HCT116 (cell line): ENCODE data around the gene ABCD1.

ENCODE experiments used
- CEBPB ChIP-seq: IDR thresholded peaks from 2 replicates; pipeline ENCODE4 v1.6.1; 2012; ENCODE audit warnings: low read depth
- CTCF ChIP-seq, 3 experiments: fragments of 200-600 bp in 1 of 3; sonication (generic) in 1 of 3; IDR thresholded peaks in 2 of 3; conservative IDR thresholded peaks in 1 of 3; 2 replicates each; pipeline ENCODE4 v1.5.1; 2012 to 2017; ENCODE audit warnings: low read depth in 2 of 3, low read length in 2 of 3, antibody characterized with exemption in 1 of 3, borderline replicate concordance in 1 of 3, control low read depth in 1 of 3, mild to moderate bottlenecking in 1 of 3, mixed read lengths in 1 of 3, mixed run types in 1 of 3, moderate library complexity in 1 of 3; ENCODE audit not compliant: insufficient read depth in 1 of 3
- EGR1 ChIP-seq: IDR thresholded peaks from 2 replicates; pipeline ENCODE4 v1.6.1; 2012; ENCODE audit warnings: low read depth
- ELF1 ChIP-seq: IDR thresholded peaks from 2 replicates; pipeline ENCODE4 v1.6.1; 2012; ENCODE audit warnings: low read depth, borderline replicate concordance
- EZH2 ChIP-seq: fragments of 200-600 bp; sonication (generic); IDR thresholded peaks from 2 replicates; pipeline ENCODE4 v1.6.1; 2017; ENCODE audit warnings: antibody characterized with exemption, mixed run types
- EZH2phosphoT487 ChIP-seq: fragments of 200-600 bp; IDR thresholded peaks from 2 replicates; pipeline ENCODE4 v1.6.1; 2018; ENCODE audit warnings: antibody characterized with exemption, borderline replicate concordance
- MAX ChIP-seq: IDR thresholded peaks from 2 replicates; pipeline ENCODE4 v1.6.1; 2012
- POLR2A ChIP-seq: IDR thresholded peaks from 2 replicates; pipeline ENCODE4 v1.7.0; 2011; ENCODE audit warnings: borderline replicate concordance; ENCODE audit not compliant: insufficient read depth, insufficient read length; ENCODE audit errors: extremely low read depth
- POLR2AphosphoS5 ChIP-seq: IDR thresholded peaks from 2 replicates; pipeline ENCODE4 v1.6.1; 2011; ENCODE audit warnings: mild to moderate bottlenecking, low read depth, low read length, moderate library complexity
- RAD21 ChIP-seq: IDR thresholded peaks from 2 replicates; pipeline ENCODE4 v1.6.1; 2012; ENCODE audit warnings: low read depth, mild to moderate bottlenecking
- REST ChIP-seq: IDR thresholded peaks from 2 replicates; pipeline ENCODE4 v1.6.1; 2012; ENCODE audit warnings: low read depth
- SRF ChIP-seq: IDR thresholded peaks from 2 replicates; pipeline ENCODE4 v1.6.1; 2012; ENCODE audit warnings: low read depth
- YY1 ChIP-seq: IDR thresholded peaks from 2 replicates; pipeline ENCODE4 v1.6.1; 2011; ENCODE audit warnings: low read length, low read depth, moderate library complexity, mild to moderate bottlenecking; ENCODE audit not compliant: insufficient replicate concordance; ENCODE audit errors: extremely low read depth
- ZBTB33 ChIP-seq: IDR thresholded peaks from 2 replicates; pipeline ENCODE4 v1.6.1; 2011; ENCODE audit warnings: mild to moderate bottlenecking, low read length, moderate library complexity; ENCODE audit not compliant: insufficient replicate concordance; ENCODE audit errors: extremely low read depth

GRCh38 chrX:153736871-153737441, 12.3 kb downstream of the ABCD1 start:
- TF ChIP-seq YY1, result no peak
- TF ChIP-seq POLR2A, result no peak
- TF ChIP-seq EGR1, result no peak
- no peak for TF ChIP-seq EZH2phosphoT487
- TF ChIP-seq CTCF (IDR thresholded peaks at IDR 0.05 in 2 of 3, conservative IDR thresholded peaks at IDR 0.05 in 1 of 3; ENCODE audit: borderline replicate concordance in 1 of 3, insufficient read depth in 1 of 3, low read depth in 2 of 3, low read length in 2 of 3), result no peak
- no peak for TF ChIP-seq SRF
- no peak for TF ChIP-seq ZBTB33
- TF ChIP-seq REST, result no peak
- no peak for TF ChIP-seq RAD21
- no peak for TF ChIP-seq ELF1
- TF ChIP-seq EZH2, result no peak
- TF ChIP-seq POLR2AphosphoS5, result no peak
- no peak for TF ChIP-seq MAX
- no peak for TF ChIP-seq CEBPB
